ENCODE measurements around the gene CUL2.

Gene CUL2

GRCh38 chr10:35019041-35020024 lies 70.8 kb downstream of the CUL2 start:
- in situ Hi-C loops (cut with HindIII; ENCODE audit: low sequenced_read_pairs): no loop called here
- DNase-seq (ENCODE audit: low read depth, low spot score): no peak
- TF ChIP-seq CTCF (IDR thresholded peaks at IDR 0.05; ENCODE audit: low read depth, low read length): no peak
- no peak overlapping the region for H3K4me3 ChIP-seq (ENCODE audit: low read depth, low read length)

GRCh38 chr10:35017608-35018007 lies 72.5 kb downstream of the CUL2 start:
- no peak for TF ChIP-seq CTCF (IDR thresholded peaks at IDR 0.05; ENCODE audit: low read depth, low read length)
- DNase-seq (ENCODE audit: low read depth, low spot score): no peak
- in situ Hi-C loops (cut with HindIII; ENCODE audit: low sequenced_read_pairs): no loop called here

GRCh38 chr10:35015843-35016408 lies 74.2 kb downstream of the CUL2 start:
- in situ Hi-C loops (cut with HindIII; ENCODE audit: low sequenced_read_pairs): no loop called here
- DNase-seq (ENCODE audit: low read depth, low spot score): no peak
- TF ChIP-seq CTCF (IDR thresholded peaks at IDR 0.05; ENCODE audit: low read depth, low read length): no peak
- H3K4me3 ChIP-seq (ENCODE audit: low read depth, low read length): no peak overlapping the region

More at GRCh38 chr10:35017608-35018007, 72.5 kb downstream of the CUL2 start:
- no peak overlapping the region for H3K4me3 ChIP-seq (ENCODE audit: low read depth, low read length)

GRCh38 chr10:35012781-35013180 lies 77.4 kb downstream of the CUL2 start:
- no peak for DNase-seq (ENCODE audit: low read depth, low spot score)
- no peak for TF ChIP-seq CTCF (IDR thresholded peaks at IDR 0.05; ENCODE audit: low read depth, low read length)
- no peak overlapping the region for H3K4me3 ChIP-seq (ENCODE audit: low read depth, low read length)
- in situ Hi-C loops (cut with HindIII; ENCODE audit: low sequenced_read_pairs): no loop called here

- TF ChIP-seq CTCF (IDR thresholded peaks at IDR 0.05; ENCODE audit: low read depth, low read length): no peak
- DNase-seq (ENCODE audit: low read depth, low spot score): peak; percentile 47
- H3K4me3 ChIP-seq (ENCODE audit: low read depth, low read length): no peak overlapping the region
- in situ Hi-C loops (cut with HindIII; ENCODE audit: low sequenced_read_pairs): no loop called here
Measured at GRCh38 chr10:35011771-35012191, 78.4 kb downstream of the CUL2 start.

GRCh38 chr10:35007858-35008301 lies 82.3 kb downstream of the CUL2 start:
- no peak overlapping the region for H3K4me3 ChIP-seq (ENCODE audit: low read depth, low read length)
- peak; percentile 60 for DNase-seq (ENCODE audit: low read depth, low spot score)
- TF ChIP-seq CTCF (IDR thresholded peaks at IDR 0.05; ENCODE audit: low read depth, low read length): no peak
- in situ Hi-C loops (cut with HindIII; ENCODE audit: low sequenced_read_pairs): no loop called here
